Anterior cingulate cortex (tissue), 58 donors: ENCODE results near the gene RAD9A.
A peak's percentile ranks its signal among the peaks of the same experiment; 100 is the strongest.
"Not testable (repeated sequence)": the region's sequence is repeated elsewhere in the genome, so short reads cannot be mapped to it uniquely, and the experiment has no call there.

Experiments used
- DNase-seq, 58 donors: peaks; one replicate each; lab custom pipeline; 2025; lab: John Stamatoyannopoulos, UW

RAD9A gene

GRCh38 chr11:67393990-67394389 is 2.2 kb downstream of the RAD9A start:
- DNase-seq = no peak

GRCh38 chr11:67395555-67396258 is 3.9 kb downstream of the RAD9A start:
- DNase-seq = no peak

GRCh38 chr11:67396259-67396581 is 4.4 kb downstream of the RAD9A start:
- DNase-seq = no peak

- DNase-seq = no peak
Measured at GRCh38 chr11:67396587-67397389, 5.0 kb downstream of the RAD9A start.

GRCh38 chr11:67397536-67397935 is 5.8 kb downstream of the RAD9A start:
- DNase-seq = no peak

GRCh38 chr11:67397986-67398660 is 6.3 kb downstream of the RAD9A start:
- DNase-seq = peak in 14 of 58 donors; percentile 12 to 65 (median 32)

GRCh38 chr11:67398661-67399563 is 7.1 kb downstream of the RAD9A start:
- no peak for DNase-seq

- no peak for DNase-seq
Measured at GRCh38 chr11:67400251-67400941, 8.6 kb downstream of the RAD9A start.

- no peak for DNase-seq
Measured at GRCh38 chr11:67400942-67401494, 9.2 kb downstream of the RAD9A start.

GRCh38 chr11:67401495-67402191 is 9.9 kb downstream of the RAD9A start, which contains the start of gene PPP1CA:
PPP1CA (minus strand) TSS chr11:67401858; CDS start chr11:67401782, 76 bp downstream.
- peak in 57 of 58 donors; percentile 20 to 94 (median 88) for DNase-seq

GRCh38 chr11:67402192-67402839 is 10.5 kb downstream of the RAD9A start:
- not testable (repeated sequence) for DNase-seq

- DNase-seq = not testable (repeated sequence)
Measured at GRCh38 chr11:67403085-67403484, 11.3 kb downstream of the RAD9A start.

GRCh38 chr11:67404515-67405195 is 12.9 kb downstream of the RAD9A start:
- DNase-seq = peak in 1 of 58 donors; percentile 26

GRCh38 chr11:67405196-67405567 is 13.4 kb downstream of the RAD9A start:
- no peak for DNase-seq

GRCh38 chr11:67405688-67406339 is 14.0 kb downstream of the RAD9A start:
- no peak for DNase-seq

- DNase-seq = no peak
Measured at GRCh38 chr11:67406420-67406968, 14.7 kb downstream of the RAD9A start.
